Endothelial cell of hepatic sinusoid (primary cell): Measurements from ENCODE around the gene SEMA4A.
"Not testable (repeated sequence)": the region's sequence is repeated elsewhere in the genome, so short reads cannot be mapped to it uniquely, and the experiment has no call there.

Source experiments
- in situ Hi-C: cut with HindIII; loops from 2 replicates; pipeline ENCODE4 v1.10.0; 2017; ENCODE audit warnings: low sequenced_read_pairs

The SEMA4A gene

DNA sequence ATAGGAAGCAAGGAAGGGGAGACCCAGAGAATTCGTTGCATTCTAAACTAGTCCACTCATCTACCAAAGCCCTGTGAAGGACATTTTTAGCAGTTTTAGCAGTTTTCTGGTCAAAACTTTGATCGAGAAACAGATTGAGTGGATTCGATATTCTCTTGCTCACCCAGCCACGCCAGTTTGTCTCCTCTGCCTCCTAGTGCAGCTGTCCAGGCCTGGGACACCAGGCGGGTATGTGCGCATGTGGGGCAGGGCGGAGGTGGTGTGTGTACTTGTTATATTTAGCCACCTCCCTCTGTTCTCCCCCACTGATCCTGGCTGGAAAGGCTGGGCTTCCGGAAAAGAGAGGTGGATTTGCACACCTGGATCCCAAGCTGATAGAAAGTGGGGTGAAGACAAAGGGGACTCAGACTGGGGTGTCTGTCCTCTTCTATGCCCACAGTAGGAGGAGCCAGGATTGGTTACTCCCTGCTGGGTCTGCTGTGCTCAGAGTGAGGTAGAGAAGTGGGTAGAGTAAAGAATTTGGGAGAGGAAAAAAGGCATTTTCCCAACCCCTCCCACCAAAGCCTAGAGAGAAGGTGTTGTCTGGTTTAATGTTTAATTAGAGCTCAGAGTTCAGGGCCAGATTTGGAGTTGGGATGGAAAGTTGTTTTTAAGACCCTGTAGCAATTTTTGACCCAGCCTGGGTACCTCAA, 35.1 kb upstream of the SEMA4A start:
- in situ Hi-C loops, result no loop called here

DNA sequence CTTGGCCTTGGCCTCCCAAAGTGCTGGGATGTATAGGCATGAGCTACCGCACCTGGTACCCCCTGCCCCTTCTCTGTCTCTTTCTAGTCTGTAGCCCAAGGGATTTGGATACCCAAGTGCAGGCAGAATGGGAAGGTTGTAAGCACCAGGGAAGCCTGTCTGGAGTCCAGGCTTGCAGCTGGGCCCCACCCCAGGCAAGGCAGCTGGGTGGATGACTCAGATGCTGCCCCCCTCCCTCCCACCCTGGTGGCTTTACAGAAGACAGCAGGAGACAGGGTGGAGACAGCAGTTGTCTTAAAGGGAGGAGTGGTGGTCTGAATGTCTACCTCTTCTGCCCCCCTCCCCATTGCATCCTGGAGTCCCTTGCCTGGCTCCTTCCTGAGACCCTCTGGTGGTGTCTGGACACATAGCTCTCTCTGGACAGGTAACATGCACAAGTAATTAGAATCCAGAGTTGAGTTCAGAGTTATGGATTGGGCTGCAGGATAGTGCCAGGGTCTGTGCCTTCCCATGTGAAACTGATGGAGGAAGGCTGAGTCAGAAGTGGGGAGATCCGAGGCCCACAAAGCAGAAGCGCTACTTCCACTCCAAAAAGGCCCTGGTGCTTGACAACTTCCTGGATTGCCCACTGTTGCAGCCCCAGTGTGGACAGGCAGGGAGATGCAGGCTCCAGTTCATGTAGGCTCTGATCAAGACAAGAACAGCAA, 33.7 kb upstream of the SEMA4A start:
- in situ Hi-C loops, result no loop called here

DNA sequence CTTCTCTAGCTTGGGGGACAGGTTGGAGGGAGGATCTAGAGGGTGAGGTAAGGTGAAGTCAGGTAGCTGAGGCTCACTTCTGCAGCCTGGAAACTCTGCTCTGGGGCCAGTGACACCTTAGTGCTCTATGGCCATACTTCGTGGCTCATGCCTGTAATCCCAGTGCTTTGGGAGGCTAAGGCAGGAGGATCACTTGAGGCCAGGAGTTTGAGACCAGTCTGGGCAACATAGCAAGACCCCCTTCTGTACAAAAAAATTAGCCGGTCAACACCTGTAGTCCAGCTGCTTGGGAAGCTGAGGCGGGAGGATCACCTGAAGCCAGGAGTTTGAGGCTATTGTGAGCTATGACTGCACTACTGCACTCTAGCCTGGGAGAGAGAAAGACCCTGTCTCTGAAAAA, 33.1 kb upstream of the SEMA4A start:
- in situ Hi-C loops, result no loop called here

DNA sequence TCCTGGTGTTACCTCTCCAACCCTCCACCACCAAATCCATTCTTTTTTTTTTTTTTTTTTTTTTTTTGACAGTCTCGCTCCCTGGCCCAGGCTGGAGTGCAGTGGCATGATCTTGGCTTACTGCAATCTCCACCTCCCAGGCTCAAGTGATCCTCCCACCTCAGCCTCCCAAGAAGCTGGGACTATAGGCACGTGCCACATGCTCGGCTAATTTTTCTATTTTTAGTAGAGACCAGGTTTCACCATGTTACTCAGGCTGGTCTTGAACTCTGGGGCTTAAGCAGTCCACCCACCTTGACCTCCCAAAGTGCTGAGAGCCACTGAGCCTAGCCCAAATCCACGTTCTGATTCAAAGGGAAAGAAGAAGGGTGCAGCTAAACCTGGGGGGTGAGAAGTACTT, 32.4 kb upstream of the SEMA4A start:
- in situ Hi-C loops, result not testable (repeated sequence)

DNA sequence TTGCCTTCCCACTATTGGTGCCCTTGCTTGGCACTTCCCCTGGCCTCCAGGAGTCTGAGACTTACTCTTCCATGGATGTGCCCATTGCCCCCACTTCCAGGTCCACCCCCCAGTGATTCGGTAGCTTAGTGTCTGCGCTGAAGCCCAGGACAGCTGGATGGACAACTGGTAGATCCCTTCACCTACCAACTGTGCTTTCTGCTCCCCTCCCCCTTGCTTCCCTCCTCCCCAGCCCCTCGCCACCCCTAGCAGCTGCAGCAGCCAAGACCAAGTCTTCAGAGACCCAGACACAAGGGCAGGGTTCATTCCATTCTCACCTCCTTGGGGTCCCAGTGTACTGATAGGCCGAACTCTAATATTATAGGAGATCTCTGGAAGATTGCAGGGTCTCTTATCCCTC, 31.9 kb upstream of the SEMA4A start:
- in situ Hi-C loops, result no loop called here

DNA sequence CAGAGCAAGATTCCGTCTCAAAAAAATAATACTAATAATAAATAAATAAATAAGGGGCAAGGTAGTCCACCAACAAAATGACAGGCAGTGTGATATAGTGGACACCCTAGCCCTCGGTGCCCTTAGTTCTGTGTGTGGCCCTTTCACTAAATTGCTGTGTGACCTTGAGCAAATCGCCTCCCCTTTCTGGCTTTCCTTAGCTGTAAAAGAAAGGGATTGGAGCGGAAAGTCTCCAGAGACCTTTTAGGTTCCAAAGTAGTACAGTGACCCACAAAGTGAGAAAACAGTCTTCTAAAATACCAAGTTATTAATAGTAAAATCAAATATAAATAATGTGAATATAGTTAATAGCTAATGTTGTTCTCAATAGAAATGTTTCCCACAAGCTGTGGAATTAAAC, 31.3 kb upstream of the SEMA4A start:
- in situ Hi-C loops, result no loop called here

DNA sequence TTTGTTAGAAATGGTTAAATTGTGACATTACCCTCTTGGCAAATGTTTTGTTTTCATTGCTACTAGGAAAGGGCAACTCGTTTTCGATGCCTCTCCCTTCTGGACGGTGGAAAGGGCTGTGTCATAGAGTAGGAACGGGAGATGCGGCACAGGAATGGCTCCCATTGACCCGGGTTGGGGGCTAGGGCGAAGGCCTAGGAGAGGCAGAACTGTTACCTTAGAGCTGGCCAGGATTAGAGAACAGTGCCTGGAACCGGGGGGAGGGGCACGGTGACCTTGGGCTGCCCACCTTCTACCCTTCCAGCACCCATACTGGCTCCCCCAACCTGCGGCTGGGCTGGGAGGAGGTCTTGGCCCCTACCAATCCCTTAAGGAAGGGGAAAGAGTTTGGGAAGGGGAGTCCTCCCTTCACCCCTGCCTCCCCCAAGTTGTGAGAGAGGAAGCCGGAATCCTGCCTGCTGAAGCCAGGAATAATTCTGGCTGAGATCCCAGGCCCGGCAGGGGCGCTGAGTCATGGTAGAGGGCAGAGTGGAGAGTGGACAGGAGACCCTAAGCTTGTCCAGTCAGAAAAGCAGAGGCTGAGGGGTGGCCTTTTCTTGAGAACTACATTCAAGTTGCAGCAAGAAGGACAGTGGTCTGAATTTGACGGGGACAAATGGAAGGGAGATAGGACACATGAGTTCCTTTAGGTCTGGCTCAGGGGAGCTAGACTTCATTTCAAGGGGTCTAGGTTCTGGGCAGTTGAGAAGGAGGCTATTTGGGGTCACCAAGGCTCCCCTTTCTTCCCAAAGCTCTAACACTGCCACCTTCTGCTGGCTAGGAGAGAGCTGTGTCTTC, 30.6 kb upstream of the SEMA4A start:
- in situ Hi-C loops, result no loop called here

DNA sequence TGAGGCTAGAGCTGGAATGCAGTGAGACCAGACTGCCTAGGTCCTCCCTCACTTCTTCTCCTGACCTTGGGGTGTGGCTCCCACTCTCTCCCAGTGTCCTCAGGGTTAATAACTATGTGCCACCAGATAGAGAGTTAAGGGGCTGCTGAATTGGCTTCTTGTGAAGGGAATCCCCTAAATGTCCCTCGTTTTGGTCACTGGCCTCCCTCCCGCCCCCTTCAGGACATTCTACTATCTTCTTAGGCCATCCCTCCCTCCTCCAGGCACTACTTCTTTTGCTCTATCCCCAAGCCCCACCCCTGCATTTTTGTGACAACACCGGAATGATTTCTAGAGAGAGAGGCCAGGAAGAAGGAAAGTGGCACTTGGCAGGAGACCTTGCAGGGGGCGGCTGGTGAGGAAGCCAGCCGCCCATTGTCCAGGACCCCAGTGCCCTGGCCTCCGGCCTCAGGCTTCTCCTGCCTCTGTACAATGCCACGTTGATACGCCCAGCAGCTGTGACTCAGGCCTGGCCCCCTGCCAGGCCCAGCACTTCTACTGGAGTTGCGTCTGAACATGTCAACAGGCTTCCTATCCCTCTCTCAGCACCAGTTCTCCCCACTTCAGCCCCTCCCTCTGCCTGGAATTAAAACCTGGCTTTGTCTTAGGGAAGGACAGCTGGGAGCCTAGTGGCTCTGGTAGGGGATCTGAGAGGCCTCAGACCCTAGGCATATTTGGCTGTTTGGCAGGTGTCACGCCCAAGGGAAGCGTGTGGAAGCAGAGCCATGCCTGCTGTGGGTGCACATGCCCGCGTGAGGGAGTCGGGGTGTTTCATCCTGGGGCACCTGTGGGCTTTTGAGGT, 29.8 kb upstream of the SEMA4A start:
- in situ Hi-C loops, result no loop called here

DNA sequence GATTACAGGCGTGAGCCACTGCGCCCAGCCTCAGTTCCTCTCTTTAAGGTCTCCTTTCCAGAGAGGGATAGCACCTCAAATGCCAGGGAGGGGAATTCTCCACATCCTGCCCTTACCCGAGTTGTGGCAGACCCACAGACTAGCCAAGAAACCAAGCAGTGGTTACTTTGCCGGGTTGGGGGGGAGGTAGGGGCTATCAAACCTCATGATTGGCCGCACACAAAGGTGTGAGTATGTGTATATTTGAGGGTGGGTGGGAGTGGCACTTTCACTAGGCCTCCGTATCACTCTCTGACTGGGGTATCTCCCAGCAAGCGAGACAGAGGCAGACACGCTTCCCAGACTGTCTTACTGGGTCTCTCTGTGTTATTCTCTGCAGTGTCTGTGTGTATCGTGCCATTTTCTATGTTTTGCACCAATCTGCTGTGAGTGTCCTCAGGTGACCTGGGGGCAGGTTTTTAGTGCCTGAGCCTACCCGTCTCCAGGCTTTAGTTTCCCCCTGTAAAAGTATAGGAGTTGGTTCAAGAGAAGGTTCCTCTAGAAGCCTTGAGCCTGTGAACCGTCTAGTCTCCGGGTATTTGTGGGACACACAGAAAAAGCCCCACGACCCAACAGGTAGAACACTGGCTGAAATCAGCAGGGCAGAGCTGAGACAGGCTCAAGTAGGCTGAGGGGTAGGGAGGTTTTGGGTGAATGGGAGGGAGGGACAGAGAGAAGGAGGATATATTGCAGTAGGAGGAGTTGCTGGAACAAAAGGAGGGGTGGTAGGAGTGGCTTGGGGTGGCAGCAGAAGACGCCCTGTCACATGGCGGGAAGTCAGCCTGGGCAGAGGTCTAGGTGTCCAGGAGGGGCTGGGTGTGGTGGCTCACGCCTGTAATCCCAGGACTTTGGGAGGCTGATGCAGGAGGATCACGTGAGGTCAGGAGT, 28.6 kb upstream of the SEMA4A start:
- in situ Hi-C loops, result no loop called here

DNA sequence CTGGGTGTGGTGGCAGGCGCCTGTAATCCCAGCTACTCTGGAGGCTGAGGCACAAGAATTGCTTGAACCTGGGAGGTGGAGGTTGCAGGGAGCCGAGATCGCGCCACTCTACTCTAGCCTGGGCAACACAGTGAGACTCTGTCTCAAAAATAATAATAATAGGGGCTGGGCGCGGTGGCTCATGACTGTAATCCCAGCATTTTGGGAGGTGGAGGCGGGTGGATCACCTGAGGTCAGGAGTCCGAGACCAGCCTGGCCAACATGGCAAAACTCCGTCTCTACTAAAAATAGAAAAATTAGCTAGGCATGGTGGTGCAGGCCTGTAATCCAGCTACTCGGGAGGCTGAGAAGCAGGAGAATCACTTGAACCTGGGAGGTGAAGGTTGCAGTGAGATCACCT, 27.8 kb upstream of the SEMA4A start:
- in situ Hi-C loops, result not testable (repeated sequence)

DNA sequence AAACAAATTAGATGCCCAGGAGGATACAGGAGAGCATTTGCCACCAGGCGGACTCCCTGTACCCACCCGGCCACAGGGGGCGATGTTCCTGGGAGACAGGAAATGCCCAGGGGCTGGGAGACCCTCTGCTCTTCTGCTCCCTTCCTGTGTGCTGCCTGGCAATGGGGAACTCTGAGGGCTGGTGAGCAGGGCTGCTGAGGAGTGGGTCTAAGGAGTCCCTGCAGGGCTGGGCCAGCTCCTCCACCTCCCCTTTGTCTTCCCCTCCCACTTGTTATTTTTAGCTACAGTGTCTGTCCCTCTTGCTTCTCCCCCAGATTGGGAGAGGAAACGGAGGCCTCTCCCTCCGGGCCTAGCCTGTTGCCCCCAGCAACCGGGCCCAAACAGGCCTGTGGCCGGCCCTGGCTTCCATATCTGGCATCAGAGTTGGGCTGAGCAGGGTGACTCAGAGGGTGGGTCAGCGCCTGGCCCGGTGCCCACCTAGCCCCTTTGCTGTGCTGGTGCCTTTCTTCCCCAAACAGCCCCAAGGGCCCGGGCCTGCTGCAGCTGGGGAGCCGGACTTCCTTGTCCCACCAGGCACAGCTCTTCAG, 27.2 kb upstream of the SEMA4A start:
- in situ Hi-C loops, result no loop called here

DNA sequence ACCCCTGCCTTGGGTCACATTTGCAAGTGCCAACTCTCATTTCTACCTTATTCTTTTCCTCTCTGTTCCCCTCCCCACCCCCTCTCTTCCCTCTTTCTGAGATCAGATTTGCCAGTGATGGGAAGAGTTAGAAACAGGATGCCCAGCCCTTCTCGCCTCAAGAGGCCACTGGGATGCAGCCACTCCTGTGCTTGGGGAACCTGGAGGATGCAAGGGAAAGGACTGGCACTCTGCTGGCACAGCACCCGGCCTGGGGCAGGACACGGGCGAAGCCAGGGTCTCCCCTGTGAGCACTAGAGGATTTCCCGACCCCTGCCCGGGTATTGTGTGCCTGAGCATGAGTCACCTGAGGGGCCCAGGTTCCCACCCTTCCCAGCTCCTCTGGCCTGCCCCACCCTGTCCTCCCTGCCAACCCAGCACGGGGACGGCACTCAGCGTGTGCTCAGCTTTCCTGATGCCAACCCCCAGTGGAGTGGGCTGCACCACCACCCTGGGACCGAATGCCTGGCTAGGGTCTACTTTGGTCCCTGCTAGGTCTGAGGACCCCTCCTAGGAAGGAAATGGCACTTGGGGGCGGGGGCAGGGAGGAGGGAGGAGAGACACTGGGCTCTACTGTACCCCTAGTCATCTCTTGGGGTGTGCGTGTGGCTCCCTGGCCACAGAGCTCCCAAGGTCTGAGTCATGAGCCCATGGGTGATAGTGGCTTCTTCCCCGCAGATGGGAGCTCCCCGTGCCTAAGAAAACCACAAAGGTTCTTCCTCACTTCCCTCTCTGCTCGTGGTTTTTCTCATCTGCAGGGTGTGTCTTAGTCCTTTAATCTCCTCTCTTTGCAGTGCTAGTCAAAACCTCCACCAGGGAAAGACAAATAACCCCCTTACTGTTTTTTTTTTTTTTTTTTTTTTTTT, 26.5 kb upstream of the SEMA4A start:
- in situ Hi-C loops, result no loop called here

DNA sequence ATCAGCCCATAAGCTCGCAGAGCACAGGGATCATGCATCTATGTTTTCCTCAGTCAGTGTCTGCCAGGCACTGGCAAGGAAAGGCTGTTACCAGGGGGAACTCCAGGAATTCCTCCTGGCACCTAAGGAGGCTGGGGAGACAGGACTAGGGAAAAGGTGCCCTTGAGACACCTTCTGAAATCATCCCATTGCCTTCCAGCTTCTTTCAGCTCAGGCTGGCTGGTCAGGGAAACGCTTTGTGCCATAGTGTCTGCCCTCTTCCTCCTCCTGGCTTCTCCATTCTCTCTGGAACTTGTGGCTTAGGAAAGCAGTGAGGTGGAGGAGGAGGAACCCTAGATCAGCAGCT, 25.1 kb upstream of the SEMA4A start:
- in situ Hi-C loops, result no loop called here

DNA sequence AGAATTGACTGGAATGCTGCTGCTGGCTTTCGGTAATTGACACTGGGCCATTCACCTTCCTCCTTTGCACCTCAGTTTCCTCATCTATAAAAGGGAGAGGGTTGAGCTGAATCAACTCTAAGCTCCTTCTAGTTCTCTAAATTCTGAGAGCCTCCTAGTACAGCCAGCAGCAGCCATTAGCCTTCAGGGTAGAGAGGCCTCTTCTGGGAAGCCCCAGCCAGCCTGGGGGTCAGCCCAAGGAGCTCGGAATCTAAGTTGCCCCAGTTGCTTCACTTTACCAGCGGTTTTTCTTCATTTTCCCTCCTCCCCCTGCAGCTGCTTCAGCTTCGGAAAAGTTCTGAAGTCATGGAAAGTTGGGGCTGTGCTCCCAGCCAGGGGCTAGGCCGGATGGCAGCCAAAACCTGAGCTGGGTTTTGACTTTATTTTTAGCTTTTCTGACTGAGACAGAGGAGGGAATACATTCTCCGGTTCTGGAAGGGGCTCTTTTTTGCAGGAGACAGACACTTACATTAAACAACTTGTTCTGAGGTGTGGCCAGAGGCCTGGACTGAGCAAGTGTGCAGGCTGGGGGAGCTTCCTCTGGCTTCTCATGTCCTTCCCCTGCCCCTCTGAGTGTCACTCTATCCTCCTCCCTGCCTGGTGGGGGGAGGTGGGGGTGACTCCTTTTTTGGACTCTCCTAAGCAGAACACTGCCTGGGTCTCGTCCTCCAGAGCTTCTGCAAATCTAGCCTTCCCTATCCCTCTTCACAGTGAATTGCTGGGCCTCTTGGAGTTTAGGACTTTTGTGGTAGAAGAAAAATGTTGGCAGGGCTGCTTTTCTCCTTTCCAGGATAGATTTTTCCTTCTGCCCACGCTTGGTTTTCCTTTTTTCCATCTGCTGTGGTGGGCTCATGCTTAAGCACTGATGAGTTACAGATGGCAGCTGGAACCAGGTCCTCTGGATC, 24.5 kb upstream of the SEMA4A start:
- in situ Hi-C loops, result no loop called here

DNA sequence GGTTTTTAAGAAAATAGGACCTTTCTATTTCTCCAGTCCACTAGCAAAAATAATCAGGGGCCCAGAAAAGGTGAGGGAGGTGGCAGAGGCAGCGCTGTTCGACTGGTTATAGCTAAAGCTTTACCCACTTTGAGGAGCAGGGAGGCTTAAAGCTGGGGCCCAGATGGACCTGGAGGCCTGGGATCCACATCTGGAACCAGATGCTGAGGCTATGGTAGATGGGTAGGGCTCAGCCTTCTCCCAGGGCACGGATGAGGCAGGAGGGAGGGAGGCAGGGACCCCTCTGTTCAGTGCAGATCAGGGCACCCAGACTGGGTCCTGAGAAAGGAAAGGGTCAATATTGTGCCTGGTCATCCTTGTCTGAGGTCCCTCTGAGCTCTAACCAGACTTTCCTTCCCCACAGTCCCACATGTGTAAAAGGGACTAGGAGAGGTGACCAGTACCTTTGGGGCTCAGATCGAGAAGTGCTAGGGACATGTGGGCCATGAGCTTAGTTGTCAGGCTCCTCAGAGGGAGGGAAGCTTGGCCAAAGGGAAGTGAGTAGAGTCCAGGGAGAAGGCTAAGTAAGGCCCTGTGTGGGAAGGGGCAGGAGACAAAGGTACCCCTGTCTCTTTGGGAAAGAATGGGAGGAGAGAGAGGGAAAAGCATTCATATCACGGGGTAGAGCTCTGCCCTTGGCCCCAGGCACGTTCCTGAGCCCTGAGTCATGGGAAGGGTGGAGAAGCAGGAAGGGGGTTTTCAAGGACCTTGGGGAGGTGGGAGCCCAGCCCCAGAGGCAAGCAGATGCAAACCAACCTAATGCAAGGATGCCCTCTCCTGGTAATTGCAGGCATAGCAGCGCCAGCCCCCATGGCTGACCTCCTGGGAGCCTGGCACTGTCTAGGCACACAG, 23.5 kb upstream of the SEMA4A start:
- in situ Hi-C loops, result loop anchor here (5.0 to 10.0 kb wide), 2 partner anchors 118 to 185 kb away; partner anchors contain the start of gene RXFP4

DNA sequence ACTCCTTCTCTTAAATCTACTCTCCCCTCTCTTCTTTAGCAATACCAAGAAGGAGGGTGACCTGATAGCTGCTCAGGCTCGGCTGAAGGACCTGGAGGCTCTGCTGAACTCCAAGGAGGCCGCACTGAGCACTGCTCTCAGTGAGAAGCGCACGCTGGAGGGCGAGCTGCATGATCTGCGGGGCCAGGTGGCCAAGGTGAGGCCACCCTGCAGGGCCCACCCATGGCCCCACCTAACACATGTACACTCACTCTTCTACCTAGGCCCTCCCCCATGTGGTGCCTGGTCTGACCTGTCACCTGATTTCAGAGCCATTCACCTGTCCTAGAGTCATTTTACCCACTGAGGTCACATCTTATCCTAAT, 22.8 kb upstream of the SEMA4A start:
- in situ Hi-C loops, result loop anchor here (5.0 to 10.0 kb wide), 2 partner anchors 118 to 186 kb away; partner anchors contain the start of gene RXFP4
